Thyroid gland (tissue), 4 donors: ENCODE measurements around the gene SMURF2. TPM values are rescaled to one million over a fixed set of nuclear protein-coding genes. Genes with fewer than 3 reads are reported as not detected.

Experiments used
- DNase-seq, 2 donors: peaks; one replicate each; pipeline ENCODE4 v3.0.0-alpha.2; 2019
- H3K27ac ChIP-seq, 3 donors: fragments of 200-600 bp; sonication (generic); 1 replicate in 2 of 3; 2 replicates in 1 of 3; pipeline ENCODE4 v1.5.1; 2016 to 2019; ENCODE audit warnings: mild to moderate bottlenecking in 1 of 3, moderate library complexity in 1 of 3
- H3K27me3 ChIP-seq: fragments of 200-600 bp; sonication (generic); one replicate; pipeline ENCODE4 v1.5.1; 2019
- H3K36me3 ChIP-seq, 2 donors: fragments of 200-600 bp; sonication (generic); one replicate each; pipeline ENCODE4 v1.5.1; 2016 to 2019
- H3K4me1 ChIP-seq, 2 donors: fragments of 200-600 bp; sonication (generic); one replicate each; pipeline ENCODE4 v1.5.1; 2017 to 2019
- H3K4me3 ChIP-seq, 3 donors: fragments of 200-600 bp; sonication (generic); replicated peaks in 1 of 3; 1 replicate in 2 of 3; 2 replicates in 1 of 3; pipeline ENCODE4 v1.5.1; 2016; ENCODE audit warnings: mild to moderate bottlenecking in 1 of 3
- H3K9me3 ChIP-seq: fragments of 200-600 bp; sonication (generic); one replicate; pipeline ENCODE4 v1.5.1; 2017
- CTCF ChIP-seq, 6 experiments: fragments of 200-600 bp in 3 of 6; fragments of 450-650 bp in 3 of 6; sonication (generic) in 3 of 6; IDR thresholded peaks; one replicate each; pipeline ENCODE4 v1.5.1; 2016 to 2019; ENCODE audit warnings: antibody characterized with exemption in 6 of 6, mild to moderate bottlenecking in 2 of 6, inconsistent platforms in 1 of 6, moderate library complexity in 1 of 6
- POLR2A ChIP-seq, 2 donors: fragments of 450-650 bp; IDR thresholded peaks; one replicate each; pipeline ENCODE4 v1.6.1; 2017; ENCODE audit warnings: antibody characterized with exemption in 2 of 2, mild to moderate bottlenecking in 2 of 2, moderate library complexity in 1 of 2
- WGBS, 2 donors: methylation state at CpG; one replicate each; pipeline ENCODE4 v1.1.5; 2017; 5-methylcytosine and 5-hydroxymethylcytosine counted together
- intact Hi-C: fragments of 100-400 bp; cut with DNase I; formaldehyde crosslinking; loops from one replicate; pipeline ENCODE4 v1.15.1; 2023
- total RNA-seq, 4 donors: library from RNA; depleted of rRNA; stranded (reverse); fragments of >200 nt; gene quantifications; one replicate each; pipeline ENCODE4 v1.2.3, GENCODE V29; 2016

SMURF2 gene
- total RNA-seq, 4 donors from 2014 or later, result 26.3 to 39.0 (median 29.6) TPM

- no peaks in the 10 kb centered on the region for H3K27me3 ChIP-seq
- no peaks in the 10 kb centered on the region for H3K36me3 ChIP-seq
- TF ChIP-seq POLR2A (IDR thresholded peaks at IDR 0.05), result no peak
- TF ChIP-seq CTCF (IDR thresholded peaks at IDR 0.05), result no peak
- WGBS, 2 donors, result 91 to 100% methylated on average over 1 of the region's 1 CpG
- H3K4me1 ChIP-seq, result peaks cover 0 to 18% of the 10 kb centered on the region in 2 donors
- H3K4me3 ChIP-seq, result no peak overlapping the region
- DNase-seq, result no peak
- no peak overlapping the region for H3K27ac ChIP-seq
- no peaks in the 10 kb centered on the region for H3K9me3 ChIP-seq
- intact Hi-C loops, result loop anchor here (5.0 to 10.0 kb wide), 2 partner anchors 146 to 223 kb away; no protein-coding TSS in a partner anchor
Measured at GRCh38 chr17:64648234-64648633, 13.9 kb downstream of the SMURF2 start.

GRCh38 chr17:64647817-64648216, 14.3 kb downstream of the SMURF2 start:
- no peaks in the 10 kb centered on the region for H3K27me3 ChIP-seq
- DNase-seq, result no peak
- TF ChIP-seq CTCF (IDR thresholded peaks at IDR 0.05) (no peak), POLR2A (IDR thresholded peaks at IDR 0.05) (no peak)
- no peaks in the 10 kb centered on the region for H3K9me3 ChIP-seq
- WGBS, 2 donors, result 89 to 96% methylated on average over 1 of the region's 1 CpG
- intact Hi-C loops, result loop anchor here (5.0 to 10.0 kb wide), 2 partner anchors 146 to 223 kb away; no protein-coding TSS in a partner anchor
- peaks cover 0 to 18% of the 10 kb centered on the region in 2 donors for H3K4me1 ChIP-seq
- no peak overlapping the region for H3K27ac ChIP-seq
- H3K36me3 ChIP-seq, result no peaks in the 10 kb centered on the region
- no peak overlapping the region for H3K4me3 ChIP-seq

DNA sequence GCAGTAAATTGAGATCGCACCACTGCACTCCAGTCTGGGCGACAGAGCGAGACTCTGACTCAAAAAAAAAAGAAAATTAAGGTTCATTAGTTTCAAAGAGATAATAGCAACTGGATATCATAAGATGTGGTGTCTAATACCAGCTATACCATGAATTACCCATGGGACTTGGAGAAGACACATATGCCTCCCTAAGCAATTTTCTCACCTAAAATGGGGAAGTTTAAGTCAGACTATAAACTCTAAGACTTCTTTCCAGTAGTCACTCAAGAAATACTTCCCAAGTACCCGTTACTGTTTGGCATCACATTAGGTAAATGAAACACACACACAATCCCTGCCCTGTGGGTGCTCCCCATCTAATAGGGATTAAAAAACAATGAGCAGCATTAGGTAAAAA, 22.6 kb downstream of the SMURF2 start:
- H3K27ac ChIP-seq, result no peak overlapping the region
- no peak for DNase-seq
- TF ChIP-seq POLR2A (IDR thresholded peaks at IDR 0.05) (no peak), CTCF (IDR thresholded peaks at IDR 0.05) (no peak)
- intact Hi-C loops, result no loop called here
- H3K4me1 ChIP-seq, result peaks cover 9 to 10% of the 10 kb centered on the region in 2 donors
- WGBS, 2 donors, result 94 to 96% methylated on average over 4 of the region's 4 CpGs
- no peak overlapping the region for H3K4me3 ChIP-seq
- H3K9me3 ChIP-seq, result no peaks in the 10 kb centered on the region
- no peaks in the 10 kb centered on the region for H3K36me3 ChIP-seq
- H3K27me3 ChIP-seq, result no peaks in the 10 kb centered on the region

DNA sequence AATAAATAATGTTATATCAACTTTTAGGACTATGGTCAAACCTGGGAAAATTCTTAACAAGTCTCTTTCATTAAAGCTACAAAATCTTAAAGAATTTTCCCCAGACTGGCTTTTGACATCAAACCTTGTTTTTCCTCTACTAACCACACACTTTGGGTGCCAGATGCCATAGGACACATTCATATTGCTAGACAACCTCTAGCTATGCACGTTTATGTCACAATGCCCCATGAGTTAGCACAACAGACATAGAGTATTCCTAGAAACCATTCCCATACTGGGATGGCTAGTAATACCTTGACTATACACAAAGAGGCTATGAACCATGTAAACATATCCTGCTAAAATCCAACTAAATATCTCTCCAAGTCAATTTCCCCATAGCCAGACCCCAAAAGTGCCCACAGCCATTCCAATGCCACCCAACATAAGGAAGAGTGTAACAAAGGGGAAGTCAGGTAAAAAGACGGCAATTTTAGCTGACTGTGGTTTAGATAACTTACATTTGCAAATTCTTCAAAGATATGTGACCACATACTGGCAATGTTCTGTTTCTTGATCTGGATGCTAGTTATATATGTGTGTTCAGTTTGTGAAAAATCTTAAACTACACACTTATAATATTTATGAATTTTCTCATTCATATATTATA, 23.4 kb downstream of the SMURF2 start:
- no peak overlapping the region for H3K27ac ChIP-seq
- H3K4me3 ChIP-seq, result no peak overlapping the region
- no peaks in the 10 kb centered on the region for H3K27me3 ChIP-seq
- intact Hi-C loops, result no loop called here
- DNase-seq, result no peak
- WGBS, 2 donors, result 85 to 86% methylated on average over 2 of the region's 2 CpGs
- no peak for TF ChIP-seq POLR2A (IDR thresholded peaks at IDR 0.05)
- TF ChIP-seq CTCF (IDR thresholded peaks at IDR 0.05), result no peak
- no peaks in the 10 kb centered on the region for H3K36me3 ChIP-seq
- peaks cover 9% of the 10 kb centered on the region in 2 donors for H3K4me1 ChIP-seq
- H3K9me3 ChIP-seq, result no peaks in the 10 kb centered on the region

GRCh38 chr17:64635647-64636305, 26.3 kb downstream of the SMURF2 start:
- no peak for DNase-seq
- no peaks in the 10 kb centered on the region for H3K27me3 ChIP-seq
- peaks cover under 1 to 7% of the 10 kb centered on the region in 2 donors for H3K4me1 ChIP-seq
- WGBS, 2 donors, result 60 to 78% methylated on average over 1 of the region's 1 CpG
- no peaks in the 10 kb centered on the region for H3K36me3 ChIP-seq
- H3K4me3 ChIP-seq, result no peak overlapping the region
- no peak for TF ChIP-seq CTCF (IDR thresholded peaks at IDR 0.05)
- TF ChIP-seq POLR2A (IDR thresholded peaks at IDR 0.05), result no peak
- intact Hi-C loops, result no loop called here
- H3K9me3 ChIP-seq, result no peaks in the 10 kb centered on the region
- no peak overlapping the region for H3K27ac ChIP-seq
